Glomerular visceral epithelial cell (primary cell): ENCODE data around the gene ARHGAP18.

Experiments used
- DNase-seq: peaks from one replicate; pipeline ENCODE4 v3.0.0-alpha.2; 2016; ENCODE audit errors: extremely low spot score

ARHGAP18 gene

GRCh38 chr6:129709769-129710449 is at the start of gene ARHGAP18:
ARHGAP18 (minus strand) TSS chr6:129710177; CDS start chr6:129710136, 41 bp downstream.
- DNase-seq: peak; percentile 94

GRCh38 chr6:129755787-129756186 is 45.8 kb upstream of the ARHGAP18 start:
- DNase-seq: no peak

GRCh38 chr6:129754750-129755149 is 44.8 kb upstream of the ARHGAP18 start:
- DNase-seq: no peak

- peak; percentile 48 for DNase-seq
Observed at GRCh38 chr6:129753422-129753821, 43.4 kb upstream of the ARHGAP18 start.

- no peak for DNase-seq
Observed at GRCh38 chr6:129751384-129751783, 41.4 kb upstream of the ARHGAP18 start.

GRCh38 chr6:129750360-129750759 is 40.4 kb upstream of the ARHGAP18 start:
- DNase-seq: no peak

- peak; percentile 61 for DNase-seq
Observed at GRCh38 chr6:129749749-129750120, 39.8 kb upstream of the ARHGAP18 start.

- DNase-seq: peak; percentile 37
Observed at GRCh38 chr6:129748901-129749748, 39.1 kb upstream of the ARHGAP18 start.

GRCh38 chr6:129748212-129748900 is 38.4 kb upstream of the ARHGAP18 start:
- peak; percentile 48 for DNase-seq

GRCh38 chr6:129747588-129748112 is 37.7 kb upstream of the ARHGAP18 start:
- no peak for DNase-seq

GRCh38 chr6:129744880-129745237 is 34.9 kb upstream of the ARHGAP18 start:
- no peak for DNase-seq

GRCh38 chr6:129744201-129744879 is 34.4 kb upstream of the ARHGAP18 start:
- peak; percentile 79 for DNase-seq

GRCh38 chr6:129740013-129740412 is 30.0 kb upstream of the ARHGAP18 start:
- no peak for DNase-seq

- DNase-seq: no peak
Observed at GRCh38 chr6:129736105-129736504, 26.1 kb upstream of the ARHGAP18 start.

- DNase-seq: no peak
Observed at GRCh38 chr6:129733290-129733689, 23.3 kb upstream of the ARHGAP18 start.

- DNase-seq: no peak
Observed at GRCh38 chr6:129732542-129732941, 22.6 kb upstream of the ARHGAP18 start.

GRCh38 chr6:129732034-129732433 is 22.1 kb upstream of the ARHGAP18 start:
- DNase-seq: no peak

- no peak for DNase-seq
Observed at GRCh38 chr6:129731428-129731827, 21.5 kb upstream of the ARHGAP18 start.

- peak; percentile 54 for DNase-seq
Observed at GRCh38 chr6:129730477-129731165, 20.6 kb upstream of the ARHGAP18 start.

- DNase-seq: no peak
Observed at GRCh38 chr6:129726650-129727049, 16.7 kb upstream of the ARHGAP18 start.

GRCh38 chr6:129725341-129725740 is 15.4 kb upstream of the ARHGAP18 start:
- DNase-seq: no peak
